PFSK-1 (cell line): Measurements from ENCODE around the gene CTBP2.

Experiments
- SIN3A ChIP-seq: IDR thresholded peaks from 2 replicates; pipeline ENCODE4 v1.6.1; 2012; ENCODE audit warnings: mild to moderate bottlenecking, low read length, moderate library complexity, borderline replicate concordance; ENCODE audit not compliant: insufficient read depth
- TAF1 ChIP-seq: IDR thresholded peaks from 2 replicates; pipeline ENCODE4 v1.6.1; 2012; ENCODE audit warnings: low read length, control low read depth, borderline replicate concordance; ENCODE audit not compliant: insufficient read depth

- TF ChIP-seq TAF1 (no peak), SIN3A (no peak)
These were observed 26.2 kb upstream of the CTBP2 start for GRCh38 chr10:125186431-125187170.
